CD4-positive, alpha-beta T cell treated with Interferon alpha-2 for 1 hour (primary cell): Measurements from ENCODE around the gene EGLN2.
"Not testable (repeated sequence)": the region's sequence is repeated elsewhere in the genome, so short reads cannot be mapped to it uniquely, and the experiment has no call there.

ENCODE experiments used
- DNase-seq, 2 donors: peaks; one replicate each; pipeline ENCODE4 v3.0.0-alpha.2; 2020 to 2022

The EGLN2 gene

GRCh38 chr19:40798683-40799557 is at the start of gene EGLN2:
TSS of gene EGLN2 (plus strand) at chr19:40799191. CDS start at chr19:40800573, 1,382 bp downstream.
- peak; percentile 100 for DNase-seq

DNA sequence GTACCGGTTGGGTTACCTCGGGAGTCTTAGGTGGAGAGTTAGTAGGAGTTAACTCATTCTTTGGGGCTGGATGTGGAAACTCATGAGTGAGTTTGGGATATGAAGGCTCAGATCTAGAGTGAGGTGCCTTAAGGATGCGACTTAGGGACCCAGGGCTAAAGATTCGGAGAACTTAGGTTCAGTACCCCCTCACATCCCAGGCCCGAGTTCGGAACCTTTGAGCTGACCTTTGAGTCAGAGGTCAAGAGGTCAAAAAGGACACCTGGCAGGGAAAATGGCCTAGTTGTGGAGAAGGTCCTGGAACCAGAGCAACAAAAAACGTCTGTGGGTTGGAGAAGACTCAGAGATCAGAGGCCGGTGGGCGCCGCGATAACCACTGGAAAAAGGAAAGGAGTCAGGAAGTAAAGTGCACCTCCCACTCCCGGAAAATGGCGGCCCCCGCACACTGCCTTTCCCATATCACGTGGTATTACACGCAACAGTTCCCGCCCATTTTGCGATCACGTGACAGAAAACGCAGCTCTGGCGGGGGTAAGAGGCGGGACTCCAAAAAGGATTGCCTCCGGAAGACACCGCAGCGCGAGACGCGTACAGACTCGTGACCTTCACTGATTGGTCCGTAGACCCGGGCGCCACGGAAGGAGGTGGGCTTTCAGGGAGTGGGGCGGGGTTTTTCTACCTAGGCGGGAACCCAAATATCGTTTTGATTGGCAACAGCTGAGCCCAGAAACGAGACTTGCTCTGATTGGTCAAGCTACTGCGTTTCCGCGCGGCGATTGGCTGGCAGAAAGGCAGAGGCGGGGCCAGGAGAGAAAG is 48.7 kb upstream of the EGLN2 start, which contains the start of gene ACTMAP:
ACTMAP (minus strand) TSS at position 420 of the 816 bp plus-strand sequence. CDS start 674 bp downstream, outside the sequence.
- DNase-seq, result peak; percentile 100

DNA sequence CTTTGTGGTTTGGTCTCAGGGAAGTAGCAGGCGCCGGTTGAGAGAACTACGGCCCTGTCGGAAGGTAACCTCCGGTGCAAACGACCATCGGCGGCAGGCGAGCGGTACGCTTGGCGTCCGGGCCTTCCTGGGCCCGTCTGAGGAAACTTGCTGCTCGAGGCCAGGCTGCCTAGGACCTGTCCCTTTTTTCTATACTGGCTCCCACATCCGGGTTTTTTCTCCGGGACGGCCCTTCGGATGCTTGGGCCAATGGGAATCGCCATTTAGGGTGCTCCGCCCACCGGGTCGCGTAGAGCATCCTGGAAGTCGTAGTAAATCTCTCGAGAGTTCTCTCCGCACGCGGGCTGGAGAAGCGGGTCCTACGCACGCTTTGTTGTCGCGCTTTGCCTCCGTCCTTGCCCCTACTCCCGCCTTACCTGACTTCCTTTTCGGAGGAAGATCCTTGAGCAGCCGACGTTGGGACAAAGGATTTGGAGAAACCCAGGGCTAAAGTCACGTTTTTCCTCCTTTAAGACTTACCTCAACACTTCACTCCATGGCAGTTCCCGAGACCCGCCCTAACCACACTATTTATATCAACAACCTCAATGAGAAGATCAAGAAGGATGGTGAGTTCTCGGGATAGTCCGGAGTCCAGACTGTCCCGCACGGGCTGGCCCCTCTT is 48.0 kb upstream of the EGLN2 start, which contains the start of gene SNRPA:
SNRPA (plus strand) TSS at position 330 of the 664 bp plus-strand sequence; CDS start at position 536, 206 bp downstream.
- DNase-seq, result peak; percentile 95 to 97

DNA sequence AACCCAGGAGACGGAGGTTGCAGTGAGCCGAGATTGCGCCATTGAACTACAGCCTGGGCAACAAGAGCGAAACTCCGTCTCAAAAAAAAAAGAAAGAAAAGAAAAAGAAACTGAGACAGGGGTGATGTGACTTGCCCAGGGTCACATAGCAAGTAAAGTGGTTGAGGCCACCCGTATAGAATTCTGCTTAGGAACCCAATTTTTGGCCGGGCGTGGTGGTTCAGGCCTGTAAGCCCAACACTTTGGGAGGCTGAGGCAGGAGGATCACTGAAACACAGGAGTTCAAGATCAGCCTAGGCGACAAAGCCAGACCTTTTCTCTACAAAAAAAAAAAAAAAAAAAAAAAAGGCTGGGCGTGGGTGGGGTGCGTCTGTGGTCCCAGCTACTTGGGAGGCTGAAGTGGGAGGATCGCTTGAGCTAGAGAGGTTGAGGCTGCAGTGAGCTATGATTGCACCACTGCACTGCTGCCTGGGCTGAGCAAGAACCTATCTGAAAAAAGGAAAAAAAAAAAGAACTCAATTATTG is 46.7 kb upstream of the EGLN2 start:
- DNase-seq, result no peak

- DNase-seq, result peak; percentile 34 to 46
Measured at GRCh38 chr19:40754611-40755247, 44.3 kb upstream of the EGLN2 start.

DNA sequence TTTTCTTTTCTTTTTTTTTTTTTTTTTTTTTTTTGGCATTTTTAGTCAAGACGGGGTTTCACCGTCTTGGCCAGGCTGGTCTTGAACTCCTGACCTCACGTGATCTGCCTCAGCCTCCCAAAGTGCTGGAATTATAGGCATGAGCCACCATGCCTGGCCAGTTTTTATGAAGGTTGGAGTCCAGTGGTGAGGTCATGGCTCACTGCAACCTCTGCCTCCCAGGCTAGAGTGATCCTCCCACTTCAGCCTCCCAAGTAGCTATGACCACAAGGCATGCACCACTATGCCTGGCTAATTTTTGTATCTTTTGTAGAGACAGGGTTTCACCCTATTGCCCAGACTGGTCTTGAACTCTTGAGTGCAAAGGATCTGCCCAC is 43.8 kb upstream of the EGLN2 start:
- no peak for DNase-seq

DNA sequence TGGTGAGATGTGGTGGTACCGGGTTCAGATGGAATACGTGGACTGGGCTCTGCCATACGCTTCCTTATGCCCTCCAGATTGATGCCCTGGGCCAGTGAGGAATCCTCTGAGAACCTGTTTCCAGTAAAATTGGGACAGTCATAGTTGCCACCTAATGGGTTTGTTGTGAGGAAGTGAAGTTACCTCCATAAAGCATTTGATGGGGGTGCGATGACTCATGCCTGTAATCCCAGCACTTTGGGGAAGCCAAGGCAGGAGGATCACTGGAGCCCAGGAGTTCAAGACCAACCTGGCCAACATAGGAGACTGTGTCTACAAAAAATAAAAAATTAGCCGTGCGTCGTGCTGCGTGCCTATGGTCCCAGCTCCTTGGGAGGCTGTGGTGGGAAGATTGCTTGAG is 43.2 kb upstream of the EGLN2 start:
- DNase-seq, result no peak

DNA sequence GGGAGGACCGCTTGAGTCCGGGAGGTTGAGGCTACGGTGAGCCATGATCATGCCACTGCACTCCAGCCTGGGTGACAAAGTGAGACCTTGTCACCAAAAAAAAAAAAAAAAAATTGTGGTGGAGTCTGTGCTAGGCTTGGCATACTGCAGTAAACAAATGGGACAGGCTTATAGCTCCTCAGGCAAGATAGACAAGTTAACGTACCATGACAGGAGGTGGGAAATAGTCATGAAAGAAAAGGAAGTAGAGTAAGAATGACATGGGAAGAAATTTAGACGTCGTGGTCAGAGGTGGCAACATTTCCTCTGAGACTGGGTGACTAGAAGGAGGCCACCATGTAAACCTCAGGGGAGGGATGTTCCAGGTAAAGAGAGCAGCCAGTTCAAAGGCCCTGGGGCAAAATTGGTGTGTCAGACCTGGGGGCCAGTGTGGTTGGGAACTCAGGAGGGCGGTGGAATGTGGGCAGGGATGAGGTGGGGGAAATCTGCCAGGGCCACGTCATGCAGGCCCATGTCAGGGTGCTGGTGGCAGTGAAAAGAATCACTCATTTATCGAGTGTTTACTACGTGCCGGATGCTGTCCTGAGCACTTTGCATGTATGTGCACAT is 42.4 kb upstream of the EGLN2 start:
- peak in 1 of 2 donors; percentile 41 for DNase-seq

DNA sequence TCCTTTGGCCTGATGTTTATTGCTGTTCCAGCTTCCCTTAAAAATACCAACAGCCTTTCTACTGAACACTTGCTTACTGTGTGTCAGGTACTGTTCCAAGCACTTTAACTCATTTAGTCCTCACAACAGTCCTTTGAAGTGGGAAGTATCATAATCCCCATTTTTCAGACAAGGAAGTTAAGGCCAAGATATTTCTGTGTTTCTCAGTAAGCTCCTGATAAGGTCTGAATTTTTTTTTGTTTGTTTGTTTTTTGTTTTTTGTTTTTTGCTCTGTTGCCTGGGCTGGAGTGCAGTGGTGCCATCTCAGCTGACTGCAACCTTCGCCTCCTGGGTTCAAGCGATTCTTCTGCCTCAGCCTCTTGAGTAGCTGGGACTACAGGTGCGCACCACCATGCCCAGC is 40.5 kb upstream of the EGLN2 start:
- DNase-seq, result no peak

- no peak for DNase-seq
Measured at GRCh38 chr19:40759352-40759751, 39.6 kb upstream of the EGLN2 start.

- no peak for DNase-seq
Measured at GRCh38 chr19:40762754-40763470, 36.1 kb upstream of the EGLN2 start.

GRCh38 chr19:40763526-40763925 is 35.5 kb upstream of the EGLN2 start:
- no peak for DNase-seq

- no peak for DNase-seq
Measured at GRCh38 chr19:40763963-40764362, 35.0 kb upstream of the EGLN2 start.

DNA sequence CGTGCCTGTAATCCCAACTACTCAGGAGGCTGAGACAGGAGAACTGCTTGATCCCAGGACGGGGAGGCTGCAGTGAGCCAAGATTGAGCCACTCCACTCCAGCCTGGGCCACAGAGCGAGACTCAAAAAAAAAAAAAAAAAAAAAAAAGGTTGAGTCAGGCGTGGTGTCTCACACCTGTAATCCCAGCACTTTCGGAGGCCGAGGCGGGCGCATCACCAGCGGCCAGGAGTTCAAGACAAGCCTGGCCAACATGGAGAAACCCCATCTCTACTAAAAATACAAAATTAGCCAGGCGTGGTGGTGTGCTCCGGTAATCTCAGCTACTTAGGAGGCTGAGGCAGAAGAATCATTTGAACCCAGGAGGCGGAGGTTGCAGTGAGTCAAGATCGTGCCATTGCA is 32.6 kb upstream of the EGLN2 start:
- DNase-seq, result not testable (repeated sequence)

GRCh38 chr19:40768869-40769268 is 30.1 kb upstream of the EGLN2 start:
- DNase-seq, result no peak

- peak; percentile 14 to 60 for DNase-seq
Measured at GRCh38 chr19:40771101-40771862, 27.7 kb upstream of the EGLN2 start.

GRCh38 chr19:40774916-40775631 is 23.9 kb upstream of the EGLN2 start, which contains the start of gene MIA:
TSS of gene MIA (plus strand) at chr19:40775521. CDS start at chr19:40775543, 22 bp downstream.
- DNase-seq, result no peak

GRCh38 chr19:40775632-40776022 is 23.4 kb upstream of the EGLN2 start:
- DNase-seq, result no peak

DNA sequence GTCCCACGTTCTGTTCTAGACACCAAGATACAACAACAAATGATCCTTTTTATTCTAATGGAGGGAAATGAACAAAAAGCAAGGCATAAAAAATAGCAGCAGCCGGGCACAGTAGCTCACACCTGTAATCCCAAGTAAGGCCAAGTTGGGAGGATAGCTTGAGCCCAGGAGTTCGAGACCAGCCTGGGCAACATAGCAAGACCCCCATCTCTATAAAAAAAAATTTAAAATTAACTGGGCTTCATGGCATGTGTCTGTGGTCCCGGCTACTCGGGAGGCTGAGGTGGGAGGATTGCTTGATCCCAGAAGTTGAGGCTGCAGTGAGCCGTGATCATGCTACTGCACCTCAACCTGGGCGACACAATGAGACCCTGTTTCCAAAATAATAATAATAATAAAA is 22.6 kb upstream of the EGLN2 start:
- no peak for DNase-seq
